SK-N-SH treated with all-trans-retinoic acid at 6 μM for 48 hours (cell line): ENCODE results near the gene SDK1.

Experiments used
- ARNTL ChIP-seq: fragments of 450-650 bp; formaldehyde crosslinking; IDR thresholded peaks from 2 replicates; pipeline ENCODE4 v1.5.0; 2020; ENCODE audit warnings: low read depth, mild to moderate bottlenecking, moderate library complexity, borderline replicate concordance
- BACH2 ChIP-seq: fragments of 250-450 bp; sonication (Bioruptor Pico); IDR thresholded peaks from 2 replicates; pipeline ENCODE4 v1.9.0; 2021; ENCODE audit warnings: mild to moderate bottlenecking, borderline replicate concordance
- CREB5 ChIP-seq: fragments of 250-450 bp; sonication (Bioruptor Pico); IDR thresholded peaks from 2 replicates; pipeline ENCODE4 v1.5.1; 2020; ENCODE audit warnings: low read depth, mild to moderate bottlenecking, moderate library complexity
- CSRNP3 ChIP-seq: fragments of 250-450 bp; sonication (Bioruptor Pico); IDR thresholded peaks from 2 replicates; pipeline ENCODE4 v1.5.1; 2021; ENCODE audit warnings: mild to moderate bottlenecking, moderate library complexity
- GLIS3 ChIP-seq: fragments of 250-450 bp; sonication (Bioruptor Pico); IDR thresholded peaks from 2 replicates; pipeline ENCODE4 v1.5.0; 2020; ENCODE audit warnings: mild to moderate bottlenecking, moderate library complexity
- RARB ChIP-seq: fragments of 250-450 bp; sonication (Bioruptor Pico); IDR thresholded peaks from 2 replicates; pipeline ENCODE4 v1.8.0; 2021; ENCODE audit warnings: mild to moderate bottlenecking, moderate library complexity
- SNAI2 ChIP-seq: fragments of 250-450 bp; sonication (Bioruptor Pico); IDR thresholded peaks from 2 replicates; pipeline ENCODE4 v1.5.0; 2020; ENCODE audit warnings: mild to moderate bottlenecking, moderate library complexity
- TOX ChIP-seq: fragments of 250-450 bp; sonication (Bioruptor Pico); IDR thresholded peaks from 2 replicates; pipeline ENCODE4 v1.8.0; 2021; ENCODE audit warnings: mild to moderate bottlenecking, moderate library complexity, borderline replicate concordance
- ZC3H10 ChIP-seq: fragments of 250-450 bp; sonication (Bioruptor Pico); IDR thresholded peaks from 2 replicates; pipeline ENCODE4 v1.5.1; 2021; ENCODE audit warnings: mild to moderate bottlenecking, moderate library complexity

- TF ChIP-seq CREB5 (no peak), CSRNP3 (no peak), BACH2 (CRISPR knock-in tag) (no peak), GLIS3 (no peak), SNAI2 (CRISPR knock-in tag) (no peak), RARB (CRISPR knock-in tag) (no peak), ARNTL (CRISPR knock-in tag) (no peak), ZC3H10 (no peak), TOX (no peak)
Observed at GRCh38 chr7:3942816-3943745, 642.0 kb downstream of the SDK1 start.
